Breast epithelium (tissue), 4 donors: ENCODE results near the gene INTS15. TPM values are rescaled to one million over a fixed set of nuclear protein-coding genes. Genes with fewer than 3 reads are reported as not detected.
"Not testable (repeated sequence)": the region's sequence is repeated elsewhere in the genome, so short reads cannot be mapped to it uniquely, and the experiment has no call there.

Source experiments
- DNase-seq, 2 donors: peaks; one replicate each; pipeline ENCODE4 v3.0.0-alpha.2; 2019; ENCODE audit warnings: low spot score in 2 of 2
- H3K27ac ChIP-seq, 2 donors: fragments of 200-600 bp; sonication (generic) in 1 of 2; one replicate each; pipeline ENCODE4 v1.5.1; 2016 to 2019; ENCODE audit warnings: mild to moderate bottlenecking in 1 of 2
- H3K27me3 ChIP-seq, 2 donors: fragments of 200-600 bp; sonication (generic) in 1 of 2; one replicate each; pipeline versions ENCODE4 v1.5.1 to v1.6.0; 2017 to 2019; ENCODE audit warnings: control low read depth in 1 of 2, mild to moderate bottlenecking in 1 of 2
- H3K36me3 ChIP-seq: fragments of 200-600 bp; one replicate; pipeline ENCODE4 v1.5.1; 2019
- H3K4me1 ChIP-seq, 2 donors: fragments of 200-600 bp; sonication (generic); one replicate each; pipeline ENCODE4 v1.5.1; 2016 to 2019; ENCODE audit warnings: control low read depth in 1 of 2
- H3K4me3 ChIP-seq, 3 donors: fragments of 200-600 bp; sonication (generic); 1 replicate in 2 of 3; 2 replicates in 1 of 3; pipeline ENCODE4 v1.5.1; 2016 to 2019; ENCODE audit warnings: mild to moderate bottlenecking in 3 of 3, moderate library complexity in 2 of 3
- H3K9me3 ChIP-seq, 2 donors: fragments of 200-600 bp; sonication (generic) in 1 of 2; one replicate each; pipeline ENCODE4 v1.5.1; 2016 to 2019; ENCODE audit warnings: control low read depth in 1 of 2
- CTCF ChIP-seq, 3 donors: fragments of 450-650 bp; IDR thresholded peaks; one replicate each; pipeline ENCODE4 v1.5.1; 2016 to 2017; ENCODE audit warnings: antibody characterized with exemption in 3 of 3, mild to moderate bottlenecking in 3 of 3, moderate library complexity in 3 of 3
- POLR2A ChIP-seq: fragments of 450-650 bp; IDR thresholded peaks from one replicate; pipeline ENCODE4 v1.6.1; 2016; ENCODE audit warnings: antibody characterized with exemption, mild to moderate bottlenecking, moderate library complexity
- POLR2AphosphoS5 ChIP-seq, 3 donors: sonication (generic); formaldehyde crosslinking; IDR thresholded peaks; one replicate each; pipeline ENCODE4 v1.6.1; 2017; ENCODE audit warnings: antibody characterized with exemption in 3 of 3
- intact Hi-C: fragments of 100-400 bp; cut with DNase I; formaldehyde crosslinking; loops from one replicate; pipeline ENCODE4 v1.15.1; 2023; ENCODE audit warnings: low total_unique reads
- total RNA-seq, 3 donors: library from RNA; depleted of rRNA; stranded (reverse); fragments of >200 nt; gene quantifications; one replicate each; pipeline ENCODE4 v1.1.0, GENCODE V29; 2016

INTS15 gene
- total RNA-seq, 3 donors from 2014 or later = 22.9 to 36.4 (median 28.2) TPM

GRCh38 chr7:6577369-6578113 lies 12.3 kb upstream of the INTS15 start, which contains the start of gene ZDHHC4:
TSS of gene ZDHHC4 (plus strand) at chr7:6577454. CDS start at chr7:6580562, 3,108 bp downstream.
- TF ChIP-seq CTCF (IDR thresholded peaks at IDR 0.05) (no peak), POLR2A (peak; percentile 92), POLR2AphosphoS5 (IDR thresholded peaks at IDR 0.05) (peak; percentile 82 to 87 (median 84))
- H3K4me3 ChIP-seq = peak within 1 kb of the TSS; percentile 69 to 75 (median 72)
- no peaks in the 10 kb centered on the region for H3K9me3 ChIP-seq
- H3K27ac ChIP-seq = peak within 1 kb of the TSS; percentile 95
- intact Hi-C loops = no loop called here
- no peaks in the 10 kb centered on the region for H3K27me3 ChIP-seq
- DNase-seq = peak; percentile 53 to 75
- H3K36me3 ChIP-seq = no peaks in the 10 kb centered on the region
- no peaks in the 10 kb centered on the region for H3K4me1 ChIP-seq

- H3K9me3 ChIP-seq = no peaks in the 10 kb centered on the region
- H3K4me3 ChIP-seq = peak overlapping the region; percentile 69 to 75 (median 72)
- H3K27ac ChIP-seq = peak overlapping the region; percentile 95
- H3K36me3 ChIP-seq = no peaks in the 10 kb centered on the region
- no peak for DNase-seq
- H3K4me1 ChIP-seq = no peaks in the 10 kb centered on the region
- no peaks in the 10 kb centered on the region for H3K27me3 ChIP-seq
- intact Hi-C loops = no loop called here
- TF ChIP-seq POLR2AphosphoS5 (IDR thresholded peaks at IDR 0.05) (no peak), CTCF (IDR thresholded peaks at IDR 0.05) (no peak), POLR2A (no peak)
Measured at GRCh38 chr7:6578114-6579084, 11.4 kb upstream of the INTS15 start.

GRCh38 chr7:6579446-6579845 lies 10.4 kb upstream of the INTS15 start:
- Histone ChIP-seq H3K27ac (no peak overlapping the region), H3K4me1 (no peaks in the 10 kb centered on the region), H3K36me3 (no peaks in the 10 kb centered on the region), H3K9me3 (no peaks in the 10 kb centered on the region), H3K27me3 (no peaks in the 10 kb centered on the region), H3K4me3 (no peak overlapping the region)
- no peak for DNase-seq
- no peak for TF ChIP-seq POLR2A
- TF ChIP-seq CTCF (IDR thresholded peaks at IDR 0.05) = no peak
- TF ChIP-seq POLR2AphosphoS5 (IDR thresholded peaks at IDR 0.05) = no peak
- intact Hi-C loops = no loop called here

- H3K4me3 ChIP-seq, DNase-seq, H3K27ac ChIP-seq, H3K27me3 ChIP-seq, H3K9me3 ChIP-seq, H3K36me3 ChIP-seq, intact Hi-C loops, H3K4me1 ChIP-seq: not testable (repeated sequence)
Measured at GRCh38 chr7:6585746-6586432, 3.9 kb upstream of the INTS15 start.

- H3K4me1 ChIP-seq = peaks cover 0 to 2% of the 10 kb centered on the region in 2 donors
- DNase-seq = no peak
- H3K36me3 ChIP-seq = no peaks in the 10 kb centered on the region
- no peak overlapping the region for H3K4me3 ChIP-seq
- intact Hi-C loops = no loop called here
- no peaks in the 10 kb centered on the region for H3K9me3 ChIP-seq
- H3K27ac ChIP-seq = no peak overlapping the region
- TF ChIP-seq POLR2A (no peak), CTCF (IDR thresholded peaks at IDR 0.05) (no peak), POLR2AphosphoS5 (IDR thresholded peaks at IDR 0.05) (no peak)
- H3K27me3 ChIP-seq = no peaks in the 10 kb centered on the region
Measured at GRCh38 chr7:6588566-6588965, 1.3 kb upstream of the INTS15 start.
